GM21528 (cell line): ENCODE data around the gene COL16A1.

Experiments
- ATAC-seq: cut with Tn5 transposase; IDR thresholded peaks from one replicate; pipeline ENCODE4 v1.9.1; 2021; ENCODE audit warnings: mild to moderate bottlenecking, moderate library complexity; ENCODE audit not compliant: unreplicated experiment, low FRiP score

The COL16A1 gene

DNA sequence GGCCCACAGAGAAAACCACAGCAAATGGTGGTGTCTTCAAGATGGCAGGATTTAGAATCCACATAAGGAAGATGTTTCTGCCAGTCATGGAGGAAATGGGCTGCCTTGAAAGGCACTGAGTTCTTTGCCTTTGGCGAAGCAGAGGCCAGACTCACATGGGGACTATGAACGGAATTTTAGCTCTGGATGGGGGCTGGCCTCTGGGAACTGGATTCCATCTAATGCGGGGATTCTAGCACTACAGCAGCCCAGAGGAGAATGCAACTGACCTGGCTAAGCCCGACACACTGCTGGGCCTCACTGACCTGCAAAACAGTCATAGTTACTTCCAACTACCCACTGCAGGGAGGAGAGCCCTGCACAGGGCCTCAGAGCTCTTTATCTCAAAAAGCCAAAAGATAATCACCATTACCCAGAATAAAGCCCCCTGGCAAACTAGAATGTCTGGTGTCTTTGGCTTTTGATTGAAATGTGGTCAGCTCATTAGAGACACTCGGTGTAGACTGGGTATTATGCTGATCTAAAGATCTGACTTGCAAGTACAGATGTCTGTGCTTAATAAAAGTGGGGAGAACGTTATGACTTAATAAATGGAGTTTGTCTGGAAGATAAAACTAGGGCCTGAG, 74.8 kb downstream of the COL16A1 start:
- ATAC-seq, result no peak

DNA sequence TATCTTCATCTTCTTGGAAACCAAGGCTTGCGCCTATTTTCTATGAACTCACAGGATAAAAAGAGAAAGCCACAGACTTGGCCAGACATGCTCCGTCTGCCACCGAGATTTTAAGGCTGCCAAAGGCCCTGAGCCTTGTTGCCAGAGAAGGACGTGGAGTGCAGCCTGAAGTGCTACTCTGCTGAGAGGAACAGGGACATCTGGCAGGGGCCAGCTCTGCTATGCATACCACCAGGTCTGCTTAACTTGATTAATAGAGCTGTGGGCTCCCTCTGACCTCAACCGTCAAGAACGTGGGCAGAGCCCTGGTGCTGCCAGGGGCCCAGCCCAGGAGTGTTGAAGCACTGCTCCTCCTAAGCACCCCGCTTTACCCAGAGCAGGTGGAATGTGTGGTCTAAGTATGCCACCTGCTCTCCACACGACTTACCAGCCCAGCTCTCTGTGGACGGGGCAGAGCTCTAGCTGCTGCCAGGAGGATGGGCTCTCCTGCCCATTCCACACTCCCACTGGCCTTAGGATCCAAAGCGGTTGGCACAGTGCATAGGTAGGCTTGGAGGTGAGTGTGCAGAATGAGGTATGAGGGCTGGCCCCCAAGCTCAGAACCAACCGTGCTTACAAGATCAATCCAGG, 75.8 kb downstream of the COL16A1 start:
- no peak for ATAC-seq

DNA sequence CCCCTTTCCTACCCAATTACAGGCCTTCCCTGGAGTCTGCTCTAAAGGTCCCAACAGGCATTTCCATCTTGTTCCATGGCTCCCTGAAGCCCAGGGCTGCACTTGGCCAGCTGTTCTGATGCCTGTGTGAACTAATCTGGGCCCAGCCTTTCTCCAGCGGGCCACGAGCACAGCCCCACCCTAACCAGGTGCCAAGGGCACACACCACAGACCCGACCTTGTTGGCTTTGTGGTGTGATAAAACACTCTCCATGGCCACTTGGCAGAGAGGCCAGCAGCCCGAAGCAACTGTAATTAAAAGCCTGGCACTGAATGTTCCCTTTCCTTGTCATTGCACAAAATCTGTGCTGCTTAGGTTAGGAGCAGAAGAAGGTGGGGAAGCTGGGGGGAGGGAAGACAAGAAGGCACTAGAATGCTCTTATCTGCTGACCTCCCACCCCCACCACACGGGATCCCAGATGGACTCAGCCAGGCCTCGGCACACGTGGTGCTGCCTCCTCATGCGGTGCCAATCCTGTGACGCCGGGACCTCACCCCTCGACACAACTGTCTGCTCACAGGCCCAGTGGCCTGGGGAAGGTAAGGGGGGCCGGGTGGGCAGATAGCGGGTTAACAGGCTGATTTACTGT, 76.4 kb downstream of the COL16A1 start:
- no peak for ATAC-seq

DNA sequence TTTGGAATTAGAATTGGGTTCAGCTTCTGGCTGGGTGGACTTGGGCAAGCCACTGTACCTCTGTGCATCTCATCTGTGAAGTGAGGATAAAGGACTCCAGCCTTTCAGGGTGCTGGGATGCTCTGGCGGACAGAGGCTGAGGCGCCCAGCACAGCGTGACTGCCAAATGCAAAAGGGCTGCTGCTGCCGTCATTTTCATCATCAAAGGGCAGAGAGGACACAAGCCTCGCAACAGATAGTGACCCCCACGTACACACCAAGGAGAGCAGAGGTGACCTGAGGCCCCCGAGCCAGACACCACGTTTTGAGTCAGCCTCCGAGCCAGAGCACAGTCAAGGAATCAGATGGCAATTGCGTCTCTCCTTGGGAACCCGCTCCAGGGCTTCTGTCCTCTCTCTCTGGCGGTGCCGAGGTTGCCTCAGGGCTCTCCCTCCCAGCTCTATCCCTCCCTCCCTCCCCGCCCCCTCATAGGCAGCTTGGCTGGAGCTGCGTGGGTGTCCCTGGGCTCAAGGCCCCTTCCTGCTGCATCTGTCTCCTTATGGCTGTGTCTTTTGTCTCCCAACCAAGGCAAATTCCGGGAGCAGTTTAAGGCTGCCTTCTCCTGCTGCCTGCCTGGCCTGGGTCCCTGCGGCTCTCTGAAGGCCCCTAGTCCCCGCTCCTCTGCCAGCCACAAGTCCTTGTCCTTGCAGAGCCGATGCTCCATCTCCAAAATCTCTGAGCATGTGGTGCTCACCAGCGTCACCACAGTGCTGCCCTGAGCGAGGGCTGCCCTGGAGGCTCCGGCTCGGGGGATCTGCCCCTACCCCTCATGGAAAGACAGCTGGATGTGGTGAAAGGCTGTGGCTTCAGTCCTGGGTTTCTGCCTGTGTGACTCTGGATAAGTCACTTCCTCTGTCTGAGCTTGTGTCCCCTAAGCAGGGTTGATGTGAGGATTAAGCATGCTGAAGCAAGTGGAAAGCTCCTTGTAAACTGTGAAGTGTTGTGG, 77.3 kb downstream of the COL16A1 start:
- ATAC-seq, result no peak

DNA sequence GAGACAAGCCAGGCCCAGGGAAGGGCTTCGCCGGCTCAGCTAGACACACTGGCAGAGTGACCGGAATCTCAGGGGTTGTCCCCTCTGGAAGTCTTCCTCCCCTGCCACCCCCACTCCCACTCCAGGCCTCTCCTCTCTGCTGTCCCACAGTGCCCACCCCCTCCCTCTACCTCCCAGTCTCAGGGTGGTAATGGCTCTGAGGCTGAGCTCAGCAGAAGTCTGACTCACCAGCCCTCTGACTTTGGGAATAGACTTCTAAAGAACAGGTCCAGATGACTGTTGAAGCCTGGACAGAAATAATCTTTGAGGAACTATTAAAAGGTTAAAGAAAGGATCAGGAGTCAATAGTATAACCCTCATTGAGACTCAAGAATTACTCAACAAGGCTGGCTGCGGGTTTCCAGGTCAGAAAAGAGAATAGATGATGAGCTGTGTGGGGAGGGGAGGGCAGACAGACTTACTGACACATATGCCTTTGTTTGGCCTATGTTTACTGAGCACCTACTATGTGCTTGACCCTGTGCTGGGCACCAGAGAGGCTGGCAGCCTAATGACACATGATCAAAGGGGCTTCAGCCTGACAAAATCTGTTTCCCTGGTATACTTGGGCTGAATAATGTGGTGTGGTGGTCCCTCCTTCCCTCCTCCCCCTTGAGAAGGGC, 78.1 kb downstream of the COL16A1 start:
- no peak for ATAC-seq

DNA sequence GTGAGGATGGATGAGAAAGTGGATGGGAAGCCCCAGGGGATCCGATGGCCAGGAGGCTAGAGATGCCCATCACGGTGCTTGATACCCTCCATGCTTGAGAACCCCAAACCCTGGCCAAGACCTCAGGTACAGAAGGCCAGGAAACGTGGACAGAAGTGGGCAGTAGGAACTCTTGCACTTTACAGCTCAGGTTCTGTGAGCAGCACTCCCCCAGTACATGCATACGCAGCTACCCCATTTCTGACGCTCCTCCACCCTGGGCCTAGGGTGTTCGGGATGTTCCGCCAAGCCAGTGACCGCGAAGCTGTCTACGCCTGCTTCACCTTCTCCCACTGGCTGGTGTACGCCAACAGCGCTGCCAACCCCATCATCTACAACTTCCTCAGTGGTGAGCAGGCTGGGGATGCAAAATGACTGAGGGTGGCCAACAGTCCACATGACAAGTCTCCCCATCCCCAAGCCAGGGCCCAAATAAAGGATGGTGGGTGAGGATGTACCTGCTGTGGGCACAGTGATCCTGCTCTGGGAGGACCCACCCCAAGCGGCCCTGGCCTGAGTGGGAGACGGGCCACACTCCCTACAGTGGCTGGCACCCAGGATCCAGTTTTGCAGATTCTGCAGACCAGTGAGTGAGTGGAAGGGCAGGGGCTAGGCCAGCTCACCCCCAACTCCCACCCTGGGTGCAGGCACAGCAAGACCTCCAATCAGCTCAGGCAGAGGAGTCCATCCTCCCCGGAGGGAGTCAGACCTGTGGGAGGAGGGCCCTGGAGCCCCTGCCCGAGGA, 78.9 kb downstream of the COL16A1 start:
- no peak for ATAC-seq

DNA sequence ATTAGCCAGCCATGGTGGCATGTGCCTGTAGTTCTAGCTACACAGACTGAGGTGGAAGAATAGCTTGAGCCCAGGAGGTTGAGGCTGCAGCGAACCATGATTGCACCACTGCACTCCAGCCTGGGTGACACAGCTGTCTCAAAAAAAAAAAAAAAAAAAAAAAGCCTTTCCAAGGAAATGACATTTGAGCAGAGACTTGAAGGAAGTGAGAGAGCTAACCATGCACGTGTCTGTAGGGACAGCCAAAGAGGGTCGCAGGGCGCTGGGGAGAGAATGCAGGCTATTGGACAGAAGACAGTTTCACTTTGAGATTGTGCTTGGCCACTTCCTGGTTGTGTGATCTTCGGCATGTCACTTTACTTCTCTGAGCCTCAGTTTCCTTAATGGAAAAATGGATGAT, 79.5 kb downstream of the COL16A1 start:
- no peak for ATAC-seq

DNA sequence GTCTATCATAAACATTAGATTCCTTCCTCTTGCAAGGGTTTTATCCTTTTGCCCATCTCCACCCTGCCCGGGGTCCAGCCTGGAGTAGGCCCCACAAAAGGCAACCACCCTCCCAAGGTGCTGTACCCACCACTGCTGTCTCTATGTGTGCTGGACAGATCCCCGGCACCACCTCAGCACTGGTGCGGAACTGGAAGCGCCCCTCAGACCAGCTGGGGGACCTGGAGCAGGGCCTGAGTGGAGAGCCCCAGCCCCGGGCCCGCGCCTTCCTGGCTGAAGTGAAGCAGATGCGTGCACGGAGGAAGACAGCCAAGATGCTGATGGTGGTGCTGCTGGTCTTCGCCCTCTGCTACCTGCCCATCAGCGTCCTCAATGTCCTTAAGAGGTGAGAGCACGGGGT, 80.5 kb downstream of the COL16A1 start:
- no peak for ATAC-seq

DNA sequence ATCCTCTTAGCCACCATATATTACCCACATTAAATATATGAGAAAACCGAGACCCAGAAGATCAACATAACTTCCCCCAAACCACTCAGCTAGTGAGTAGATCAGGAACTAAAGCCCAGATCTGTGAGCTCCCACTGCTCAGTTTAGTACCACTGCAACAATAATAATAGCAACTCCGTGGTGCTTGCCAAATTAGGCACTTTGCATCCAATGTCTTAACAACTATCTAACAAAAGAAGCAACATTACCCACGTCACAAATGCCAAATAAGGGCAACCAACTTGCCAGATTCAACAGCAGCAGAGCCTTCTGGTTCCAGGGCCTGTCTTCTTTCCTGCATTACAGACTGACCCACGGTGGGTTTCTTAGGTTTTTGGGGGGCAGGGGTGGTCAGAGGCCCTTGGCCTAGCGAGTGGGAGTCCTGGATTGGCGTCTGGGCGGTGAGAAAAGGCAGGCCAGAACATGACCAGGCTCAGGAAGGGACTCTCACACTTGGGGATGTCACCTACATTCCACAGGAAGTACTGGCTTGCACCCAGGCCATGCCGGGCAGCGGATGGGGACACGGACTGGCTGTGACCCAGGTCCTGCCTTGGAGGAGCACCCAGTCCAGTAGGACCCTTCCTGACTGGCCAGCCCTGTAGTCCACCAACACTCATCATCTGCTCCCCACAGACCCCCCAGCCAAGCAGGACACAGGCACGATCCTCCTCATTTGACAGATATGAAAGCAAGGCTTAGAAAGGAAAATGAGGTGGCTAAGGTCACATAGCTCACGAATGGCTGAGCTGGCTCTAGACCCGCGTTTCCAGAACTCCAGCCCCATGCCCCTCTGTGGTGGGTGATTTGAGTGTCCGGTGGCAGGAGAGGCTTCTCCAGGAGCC, 81.7 kb downstream of the COL16A1 start:
- no peak for ATAC-seq

DNA sequence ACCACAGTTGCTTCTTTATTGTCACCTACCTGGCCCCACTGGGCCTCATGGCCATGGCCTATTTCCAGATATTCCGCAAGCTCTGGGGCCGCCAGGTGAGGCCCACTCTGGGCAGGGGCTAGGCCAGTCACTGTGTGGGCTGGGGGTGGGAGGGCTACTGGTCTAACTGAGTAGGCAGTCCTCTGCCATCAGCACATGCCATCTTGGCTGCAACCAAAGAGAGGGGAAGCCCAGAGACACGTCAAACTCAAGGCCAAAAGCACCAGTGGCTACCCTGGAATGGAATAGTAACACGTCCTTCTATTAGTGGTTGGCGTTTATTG, 82.4 kb downstream of the COL16A1 start:
- ATAC-seq, result no peak

DNA sequence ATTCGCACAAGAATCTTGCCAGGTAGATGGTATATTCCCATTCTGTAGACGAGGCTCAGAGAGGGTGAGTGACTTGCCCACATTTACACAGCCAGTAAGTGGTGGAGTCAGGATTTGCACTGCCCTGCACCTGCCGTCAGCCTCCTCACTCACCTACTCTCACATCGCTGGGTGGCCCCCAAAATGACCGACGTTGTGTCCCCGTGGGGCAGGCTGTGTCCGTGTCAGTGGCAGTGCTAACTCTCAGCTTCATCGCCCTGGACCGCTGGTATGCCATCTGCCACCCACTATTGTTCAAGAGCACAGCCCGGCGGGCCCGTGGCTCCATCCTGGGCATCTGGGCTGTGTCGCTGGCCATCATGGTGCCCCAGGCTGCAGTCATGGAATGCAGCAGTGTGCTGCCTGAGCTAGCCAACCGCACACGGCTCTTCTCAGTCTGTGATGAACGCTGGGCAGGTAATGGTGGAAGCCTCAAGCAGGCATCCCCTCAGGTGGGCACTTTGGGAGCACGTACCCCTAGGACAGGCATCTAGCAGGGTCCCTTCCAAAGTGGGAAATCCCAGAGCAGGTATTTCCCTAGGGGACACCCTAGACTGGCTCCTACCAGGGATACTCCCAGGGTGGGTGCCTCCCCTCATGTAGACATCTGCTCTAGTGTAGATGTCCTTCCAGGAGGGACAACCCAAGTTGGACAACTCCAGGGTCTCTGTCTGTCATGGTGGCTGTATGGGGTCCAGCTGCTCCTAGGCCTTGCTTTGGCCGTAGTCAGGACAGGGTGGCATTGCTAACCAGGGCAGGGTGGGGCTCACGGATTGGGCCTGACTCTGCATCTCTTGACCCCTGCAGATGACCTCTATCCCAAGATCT, 83.0 kb downstream of the COL16A1 start:
- ATAC-seq, result no peak

DNA sequence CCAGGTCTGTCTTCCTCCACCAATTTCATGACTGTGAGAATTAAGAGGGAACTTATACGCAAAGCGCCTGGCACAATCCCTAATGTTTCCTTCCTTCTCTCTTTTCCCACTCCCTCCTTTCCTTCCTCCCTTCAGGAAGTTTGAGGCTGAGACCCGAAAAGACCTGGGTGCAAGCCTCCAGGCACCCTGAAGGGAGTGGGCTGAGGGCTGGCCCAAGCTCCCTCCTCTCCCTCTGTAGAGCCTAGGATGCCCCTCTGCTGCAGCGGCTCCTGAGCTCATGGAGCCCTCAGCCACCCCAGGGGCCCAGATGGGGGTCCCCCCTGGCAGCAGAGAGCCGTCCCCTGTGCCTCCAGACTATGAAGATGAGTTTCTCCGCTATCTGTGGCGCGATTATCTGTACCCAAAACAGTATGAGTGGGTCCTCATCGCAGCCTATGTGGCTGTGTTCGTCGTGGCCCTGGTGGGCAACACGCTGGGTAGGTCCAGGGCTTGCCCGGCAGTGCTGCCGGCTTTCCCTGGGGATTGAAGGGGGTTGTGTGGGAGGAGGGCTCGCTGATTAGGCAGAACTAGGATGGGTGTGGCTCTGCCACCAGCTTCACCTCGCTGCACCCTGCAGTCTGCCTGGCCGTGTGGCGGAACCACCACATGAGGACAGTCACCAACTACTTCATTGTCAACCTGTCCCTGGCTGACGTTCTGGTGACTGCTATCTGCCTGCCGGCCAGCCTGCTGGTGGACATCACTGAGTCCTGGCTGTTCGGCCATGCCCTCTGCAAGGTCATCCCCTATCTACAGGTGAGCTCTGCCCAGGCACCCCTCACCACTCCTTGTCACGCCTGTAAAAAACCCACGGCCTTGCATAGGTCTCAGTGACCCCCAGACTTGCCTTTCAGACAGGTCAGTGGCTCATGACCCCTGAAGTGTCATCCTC, 84.6 kb downstream of the COL16A1 start:
- ATAC-seq, result no peak

DNA sequence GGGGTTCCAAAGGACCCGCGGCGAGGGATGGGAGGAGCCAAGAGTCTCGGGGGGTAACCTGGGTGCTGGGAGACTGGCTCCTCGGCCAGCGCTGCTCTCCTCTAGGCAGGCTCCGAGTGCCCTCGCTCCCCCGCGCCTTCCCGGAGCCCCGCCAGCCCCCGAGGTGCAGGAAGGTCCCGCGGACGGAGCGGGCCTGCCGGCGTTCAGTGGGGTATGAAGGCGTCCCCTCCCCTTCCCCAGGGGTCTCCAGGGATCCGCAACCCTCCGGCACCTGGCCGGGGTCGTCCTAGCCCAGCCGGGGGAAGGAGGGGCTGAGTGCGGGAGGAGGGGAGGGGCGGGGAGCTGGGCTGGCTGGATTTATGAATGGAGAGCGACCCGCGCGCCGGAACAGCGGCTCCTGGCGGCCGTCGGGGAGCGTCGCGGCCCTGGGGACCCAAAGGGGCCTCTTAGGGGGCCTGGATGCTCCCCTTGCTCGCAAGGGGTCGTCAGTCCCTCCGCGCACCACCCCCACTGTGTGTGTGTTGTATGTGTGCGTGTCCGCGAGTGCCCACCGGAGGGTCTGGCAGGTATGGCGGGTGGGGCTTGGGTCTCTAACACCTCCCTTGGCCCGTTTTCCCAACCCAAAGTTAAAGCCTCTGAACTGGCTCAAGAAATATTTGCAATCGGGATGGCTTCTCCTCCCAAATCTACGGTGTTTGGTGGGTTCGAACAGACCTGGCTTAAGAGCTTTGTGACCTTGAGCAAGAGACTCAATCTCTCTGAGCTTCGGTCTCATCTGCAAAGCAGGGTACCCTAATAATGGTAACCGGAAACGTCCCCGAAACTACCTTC, 85.7 kb downstream of the COL16A1 start:
- ATAC-seq, result no peak

DNA sequence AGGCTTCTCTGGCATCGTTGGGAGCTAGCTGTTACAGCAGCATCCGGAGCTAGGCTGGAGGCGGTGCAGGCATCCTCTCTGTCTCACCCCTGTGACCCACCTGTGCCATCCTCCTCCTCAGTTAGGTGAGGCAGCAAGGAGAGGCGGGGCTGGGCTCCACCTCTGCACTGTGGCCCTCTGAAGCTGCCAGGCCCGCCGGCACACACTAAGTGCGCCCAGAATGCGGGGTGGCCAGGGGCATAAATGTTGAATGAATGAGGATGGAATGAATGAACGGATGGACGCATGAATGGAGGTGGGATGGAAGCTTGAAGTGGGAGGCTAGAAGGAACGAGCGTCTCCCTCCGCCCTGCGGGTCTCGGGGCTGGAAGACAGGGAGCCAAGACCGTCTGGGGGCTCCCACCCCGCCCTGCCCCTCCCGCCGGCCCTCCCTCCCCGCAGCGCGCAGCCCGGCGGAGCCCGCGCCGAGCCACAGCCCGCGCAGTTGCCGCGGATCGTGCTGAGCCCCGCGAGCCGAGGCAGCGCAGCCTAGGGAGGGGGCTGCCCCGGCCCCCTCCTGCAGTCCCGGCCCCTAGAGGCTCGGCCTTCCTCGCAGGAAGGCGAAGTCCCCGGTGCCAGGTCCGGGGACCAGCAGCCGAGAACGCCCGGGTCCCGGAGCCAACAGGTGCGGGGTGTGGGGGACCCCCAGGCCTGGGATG, 86.5 kb downstream of the COL16A1 start, which contains the start of gene HCRTR1:
Gene HCRTR1, plus strand, starts transcription at position 472 of the 698 bp plus-strand sequence. CDS start 1,504 bp downstream, outside the sequence.
- no peak for ATAC-seq

DNA sequence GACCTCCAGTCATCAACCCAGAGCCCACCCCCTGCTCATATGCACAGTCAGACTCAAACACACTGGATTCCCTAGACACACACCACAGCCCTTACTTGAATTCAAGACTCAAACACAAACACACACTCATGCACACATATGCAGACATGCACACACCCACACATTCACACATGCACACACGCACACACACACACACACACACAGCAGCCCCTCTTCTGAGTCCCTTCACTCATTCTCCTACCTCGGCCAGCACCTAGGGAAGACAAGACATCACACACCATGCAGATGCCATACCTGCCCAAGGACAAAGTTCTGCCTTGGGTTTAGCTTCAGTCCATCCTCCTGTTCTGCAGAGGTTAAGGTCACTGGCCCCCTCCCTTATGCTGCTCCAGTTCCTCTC, 87.9 kb downstream of the COL16A1 start:
- no peak for ATAC-seq
